ENCODE results near the gene ANAPC10. TPM values are rescaled to one million over a fixed set of nuclear protein-coding genes. Genes with fewer than 3 reads are reported as not detected.

The ANAPC10 gene
- total RNA-seq, 6 experiments from 2014 or later = 6.0 to 13.0 (median 8.3) TPM

GRCh38 chr4:145130788-145131399, 32.9 kb upstream of the ANAPC10 start:
- 59% methylated on average over 2 of the region's 2 CpGs for WGBS (ENCODE audit: insufficient coverage, low coverage, low lambda C conversion rate, missing lambda C conversion rate)
- intact Hi-C loops (cut with DNase I) = no loop called here
- no peak for ATAC-seq
- Histone ChIP-seq H3K27me3 (no peaks in the 10 kb centered on the region), H3K27ac (no peak overlapping the region), H3K36me3 (peaks cover 0 to 14% (median 4%) of the 10 kb centered on the region in 4 donors), H3K9me3 (no peaks in the 10 kb centered on the region), H3K4me3 (no peak overlapping the region), H3K4me1 (no peaks in the 10 kb centered on the region)
- DNase-seq = no peak
- TF ChIP-seq, protein P1, sequence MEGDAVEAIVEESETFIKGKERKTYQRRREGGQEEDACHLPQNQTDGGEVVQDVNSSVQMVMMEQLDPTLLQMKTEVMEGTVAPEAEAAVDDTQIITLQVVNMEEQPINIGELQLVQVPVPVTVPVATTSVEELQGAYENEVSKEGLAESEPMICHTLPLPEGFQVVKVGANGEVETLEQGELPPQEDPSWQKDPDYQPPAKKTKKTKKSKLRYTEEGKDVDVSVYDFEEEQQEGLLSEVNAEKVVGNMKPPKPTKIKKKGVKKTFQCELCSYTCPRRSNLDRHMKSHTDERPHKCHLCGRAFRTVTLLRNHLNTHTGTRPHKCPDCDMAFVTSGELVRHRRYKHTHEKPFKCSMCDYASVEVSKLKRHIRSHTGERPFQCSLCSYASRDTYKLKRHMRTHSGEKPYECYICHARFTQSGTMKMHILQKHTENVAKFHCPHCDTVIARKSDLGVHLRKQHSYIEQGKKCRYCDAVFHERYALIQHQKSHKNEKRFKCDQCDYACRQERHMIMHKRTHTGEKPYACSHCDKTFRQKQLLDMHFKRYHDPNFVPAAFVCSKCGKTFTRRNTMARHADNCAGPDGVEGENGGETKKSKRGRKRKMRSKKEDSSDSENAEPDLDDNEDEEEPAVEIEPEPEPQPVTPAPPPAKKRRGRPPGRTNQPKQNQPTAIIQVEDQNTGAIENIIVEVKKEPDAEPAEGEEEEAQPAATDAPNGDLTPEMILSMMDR (IDR thresholded peaks at IDR 0.05) = no peak
- no peak for TF ChIP-seq POLR2A (IDR thresholded peaks at IDR 0.05)

GRCh38 chr4:145130130-145130529, 32.1 kb upstream of the ANAPC10 start:
- peak in 1 of 4 donors; percentile 12 for ATAC-seq
- TF ChIP-seq, protein P1 (IDR thresholded peaks at IDR 0.05) = no peak
- no peak for TF ChIP-seq POLR2A (IDR thresholded peaks at IDR 0.05)
- no peaks in the 10 kb centered on the region for H3K4me1 ChIP-seq
- no peaks in the 10 kb centered on the region for H3K27me3 ChIP-seq
- DNase-seq = no peak
- H3K9me3 ChIP-seq = no peaks in the 10 kb centered on the region
- intact Hi-C loops (cut with DNase I) = no loop called here
- H3K36me3 ChIP-seq = peaks cover 0 to 21% (median 7%) of the 10 kb centered on the region in 4 donors
- H3K27ac ChIP-seq = no peak overlapping the region
- no peak overlapping the region for H3K4me3 ChIP-seq

DNA sequence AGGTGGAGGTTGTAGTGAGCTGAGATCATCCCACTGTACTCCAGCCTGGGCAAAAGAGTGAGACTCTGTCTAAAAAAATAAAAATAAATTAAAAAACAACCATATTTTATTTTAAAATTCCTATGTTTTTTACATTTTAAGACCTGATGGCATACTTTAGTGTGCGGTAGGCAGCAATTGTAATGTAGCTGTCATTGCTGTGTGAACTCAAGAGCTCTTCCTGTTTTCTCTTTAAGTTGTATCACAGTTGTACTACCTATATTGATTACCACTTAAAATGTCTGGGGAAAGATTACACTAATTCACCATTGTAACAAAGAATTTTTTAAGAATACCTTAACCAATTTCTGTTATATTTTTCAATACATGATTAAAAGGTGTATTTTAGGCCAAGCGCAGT, 27.4 kb upstream of the ANAPC10 start:
- WGBS (ENCODE audit: insufficient coverage, low coverage, low lambda C conversion rate, missing lambda C conversion rate) = 100% methylated on average over 2 of the region's 2 CpGs
- Histone ChIP-seq H3K36me3 (peaks cover 0 to 66% (median 22%) of the 10 kb centered on the region in 4 donors), H3K4me1 (no peaks in the 10 kb centered on the region), H3K27ac (no peak overlapping the region), H3K9me3 (no peaks in the 10 kb centered on the region), H3K4me3 (no peak overlapping the region), H3K27me3 (no peaks in the 10 kb centered on the region)
- no peak for DNase-seq
- TF ChIP-seq POLR2A (IDR thresholded peaks at IDR 0.05) = no peak
- no peak for ATAC-seq
- intact Hi-C loops (cut with DNase I) = no loop called here

DNA sequence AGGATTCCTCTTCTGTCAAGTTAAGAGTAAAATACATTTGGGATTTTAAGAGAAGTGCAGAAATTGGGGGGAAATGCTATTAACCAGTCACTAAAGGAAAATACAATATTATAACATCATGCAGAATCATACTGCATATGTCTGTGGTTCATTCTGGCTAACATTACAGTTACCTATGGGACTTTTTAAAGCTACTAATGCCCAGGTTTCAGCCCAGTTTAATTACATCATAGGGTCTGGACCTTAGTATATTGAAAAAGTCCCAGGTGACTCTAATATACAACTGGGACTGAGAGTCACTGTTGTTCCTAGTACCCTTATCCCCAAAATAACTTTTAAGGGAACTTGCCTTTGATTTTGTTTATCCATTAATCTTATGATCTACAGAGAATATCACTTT, 10.1 kb upstream of the ANAPC10 start:
- intact Hi-C loops (cut with DNase I) = no loop called here
- DNase-seq (no peak), ATAC-seq (no peak)
- Histone ChIP-seq H3K4me3 (no peak overlapping the region), H3K27me3 (no peaks in the 10 kb centered on the region), H3K9me3 (no peaks in the 10 kb centered on the region), H3K4me1 (no peaks in the 10 kb centered on the region), H3K27ac (no peak overlapping the region), H3K36me3 (peaks cover 0 to 87% (median 25%) of the 10 kb centered on the region in 4 donors)
- TF ChIP-seq, protein P1 (IDR thresholded peaks at IDR 0.05) = no peak
- no peak for TF ChIP-seq POLR2A (IDR thresholded peaks at IDR 0.05)

- Histone ChIP-seq H3K27me3 (no peaks in the 10 kb centered on the region), H3K4me1 (no peaks in the 10 kb centered on the region), H3K36me3 (peaks cover 0 to 77% (median 16%) of the 10 kb centered on the region in 4 donors), H3K4me3 (no peak overlapping the region), H3K27ac (no peak overlapping the region), H3K9me3 (no peaks in the 10 kb centered on the region)
- intact Hi-C loops (cut with DNase I) = no loop called here
- 49% methylated on average over 2 of the region's 2 CpGs for WGBS (ENCODE audit: insufficient coverage, low coverage, low lambda C conversion rate, missing lambda C conversion rate)
- ATAC-seq (no peak), DNase-seq (no peak)
- no peak for TF ChIP-seq POLR2A (IDR thresholded peaks at IDR 0.05)
- TF ChIP-seq, protein P1 (IDR thresholded peaks at IDR 0.05) = no peak
Measured at GRCh38 chr4:145107126-145107525, 9.1 kb upstream of the ANAPC10 start.

Data from right lobe of liver (tissue), 6 donors.